ENCODE results near the gene NDUFS7. TPM values are rescaled to one million over a fixed set of nuclear protein-coding genes. Genes with fewer than 3 reads are reported as not detected.

NDUFS7 gene
- polyA plus RNA-seq, 1 experiment = 59.6 TPM

DNA sequence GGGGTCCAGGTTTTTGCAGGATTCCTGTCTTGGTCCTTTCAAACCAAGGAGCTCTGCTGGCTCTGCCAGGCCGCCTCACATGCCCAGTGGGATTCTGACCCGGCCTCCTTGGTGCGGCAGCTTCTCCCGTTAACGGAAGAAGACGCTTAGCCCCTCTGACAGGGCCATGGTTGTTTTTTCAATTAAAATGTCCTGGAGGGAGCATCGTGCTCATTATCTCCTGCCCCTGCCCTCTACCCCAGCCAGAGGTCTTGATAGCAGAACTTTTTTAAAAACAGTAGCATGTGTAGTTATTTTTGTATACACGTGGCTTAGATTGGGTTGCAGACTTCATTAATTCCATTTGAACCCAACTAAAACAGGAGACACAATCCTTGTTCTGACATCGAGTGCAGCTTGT, 43.0 kb downstream of the NDUFS7 start:
- H3K4me3 ChIP-seq (ENCODE audit: low read depth, low read length) = no peak overlapping the region
- H3K27me3 ChIP-seq (ENCODE audit: control insufficient read depth, insufficient read depth, low read length) = no peaks in the 10 kb centered on the region
- ChIA-PET POLR2A (no interaction called here), CTCF (interaction anchor here (1.1 to 1.4 kb wide), 2 partner anchors 11 to 18 kb away, joined by 3 to 6 read pairs; no protein-coding TSS in a partner anchor)
- TF ChIP-seq, protein P1, sequence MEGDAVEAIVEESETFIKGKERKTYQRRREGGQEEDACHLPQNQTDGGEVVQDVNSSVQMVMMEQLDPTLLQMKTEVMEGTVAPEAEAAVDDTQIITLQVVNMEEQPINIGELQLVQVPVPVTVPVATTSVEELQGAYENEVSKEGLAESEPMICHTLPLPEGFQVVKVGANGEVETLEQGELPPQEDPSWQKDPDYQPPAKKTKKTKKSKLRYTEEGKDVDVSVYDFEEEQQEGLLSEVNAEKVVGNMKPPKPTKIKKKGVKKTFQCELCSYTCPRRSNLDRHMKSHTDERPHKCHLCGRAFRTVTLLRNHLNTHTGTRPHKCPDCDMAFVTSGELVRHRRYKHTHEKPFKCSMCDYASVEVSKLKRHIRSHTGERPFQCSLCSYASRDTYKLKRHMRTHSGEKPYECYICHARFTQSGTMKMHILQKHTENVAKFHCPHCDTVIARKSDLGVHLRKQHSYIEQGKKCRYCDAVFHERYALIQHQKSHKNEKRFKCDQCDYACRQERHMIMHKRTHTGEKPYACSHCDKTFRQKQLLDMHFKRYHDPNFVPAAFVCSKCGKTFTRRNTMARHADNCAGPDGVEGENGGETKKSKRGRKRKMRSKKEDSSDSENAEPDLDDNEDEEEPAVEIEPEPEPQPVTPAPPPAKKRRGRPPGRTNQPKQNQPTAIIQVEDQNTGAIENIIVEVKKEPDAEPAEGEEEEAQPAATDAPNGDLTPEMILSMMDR (IDR thresholded peaks at IDR 0.05; ENCODE audit: insufficient read depth, low read depth, low read length) = no peak
- DNase-seq (ENCODE audit: low read depth) = no peak
- H3K36me3 ChIP-seq (ENCODE audit: control insufficient read depth, insufficient read depth, low read length) = peaks cover 47% of the 10 kb centered on the region

DNA sequence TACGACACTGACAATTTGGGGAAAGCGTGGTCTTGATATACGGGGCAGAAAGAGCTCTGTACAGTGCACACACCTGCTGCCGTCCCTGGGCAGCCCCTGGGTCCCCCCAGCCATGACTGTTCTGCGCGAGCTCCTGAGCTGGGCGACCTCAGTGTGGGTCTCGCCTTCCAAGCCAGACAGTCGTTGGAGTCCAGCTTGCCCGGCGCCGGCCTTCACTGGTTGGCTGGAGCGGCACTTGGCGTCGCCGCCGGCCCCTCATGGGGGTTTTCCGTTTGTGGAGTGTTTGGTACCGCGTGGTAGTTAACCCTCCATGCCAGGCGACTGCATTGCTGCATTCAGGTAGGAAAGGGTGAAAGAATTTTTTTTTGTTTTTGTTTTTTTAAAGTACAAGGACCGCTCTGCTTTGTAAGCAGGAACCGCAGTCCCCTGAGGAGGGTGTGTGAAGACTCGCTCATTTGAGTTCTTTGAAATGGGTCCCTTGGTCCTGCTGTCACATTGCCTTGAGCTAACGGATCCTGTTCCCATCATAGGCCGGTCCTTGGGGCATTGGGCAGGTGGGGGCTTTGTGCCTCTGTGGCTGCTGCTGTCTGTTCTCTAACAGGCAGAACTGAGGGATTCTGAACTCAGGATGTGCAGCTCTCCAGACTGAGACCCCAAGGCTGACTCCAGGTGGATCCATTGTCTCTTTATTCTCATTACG, 43.7 kb downstream of the NDUFS7 start:
- Histone ChIP-seq H3K36me3 (ENCODE audit: control insufficient read depth, insufficient read depth, low read length) (peaks cover 48% of the 10 kb centered on the region), H3K27me3 (ENCODE audit: control insufficient read depth, insufficient read depth, low read length) (no peaks in the 10 kb centered on the region), H3K4me3 (ENCODE audit: low read depth, low read length) (no peak overlapping the region)
- POLR2A ChIA-PET = no interaction called here
- CTCF ChIA-PET = interaction anchor here (1.0 to 1.4 kb wide), 3 partner anchors 10 to 18 kb away, joined by 3 to 6 read pairs (median 4); no protein-coding TSS in a partner anchor
- TF ChIP-seq, protein P1 (IDR thresholded peaks at IDR 0.05; ENCODE audit: insufficient read depth, low read depth, low read length) = no peak
- no peak for DNase-seq (ENCODE audit: low read depth)

DNA sequence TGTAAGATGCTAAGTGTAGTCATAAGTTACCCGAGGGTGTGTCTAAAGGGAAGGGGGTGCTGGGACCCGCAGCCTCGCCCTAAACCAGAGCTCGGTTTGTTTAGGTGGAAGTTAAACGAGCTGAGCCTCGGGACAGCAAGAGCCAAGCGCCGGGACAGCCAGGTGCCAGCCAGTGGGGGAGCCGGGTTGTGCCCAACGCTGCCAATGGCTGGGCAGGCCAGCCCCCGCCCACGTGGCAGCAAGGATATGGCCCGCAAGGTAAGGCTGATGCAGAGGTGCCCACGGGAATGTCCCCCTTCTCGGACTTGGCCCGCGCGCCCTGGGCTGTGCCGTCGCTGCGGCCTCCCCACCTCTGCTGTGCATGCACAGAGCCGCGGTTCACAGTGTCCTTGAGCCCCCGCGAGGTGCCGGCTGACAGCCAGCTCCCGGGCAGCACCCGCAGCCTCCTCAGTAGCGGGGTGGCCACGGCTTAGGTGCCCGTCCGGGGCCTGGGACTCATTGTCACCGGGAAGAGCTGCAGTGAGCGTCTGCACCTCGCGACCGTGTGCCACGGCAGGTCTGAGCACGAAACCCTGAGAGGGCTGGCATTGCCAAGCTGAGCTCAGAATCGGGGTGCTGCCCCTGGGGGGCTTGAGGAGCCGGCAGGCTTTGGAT, 45.2 kb downstream of the NDUFS7 start:
- ChIA-PET CTCF (no interaction called here), POLR2A (no interaction called here)
- Histone ChIP-seq H3K27me3 (ENCODE audit: control insufficient read depth, insufficient read depth, low read length) (no peaks in the 10 kb centered on the region), H3K4me3 (ENCODE audit: low read depth, low read length) (no peak overlapping the region), H3K36me3 (ENCODE audit: control insufficient read depth, insufficient read depth, low read length) (peaks cover 52% of the 10 kb centered on the region)
- no peak for DNase-seq (ENCODE audit: low read depth)
- TF ChIP-seq, protein P1 (IDR thresholded peaks at IDR 0.05; ENCODE audit: insufficient read depth, low read depth, low read length) = no peak

DNA sequence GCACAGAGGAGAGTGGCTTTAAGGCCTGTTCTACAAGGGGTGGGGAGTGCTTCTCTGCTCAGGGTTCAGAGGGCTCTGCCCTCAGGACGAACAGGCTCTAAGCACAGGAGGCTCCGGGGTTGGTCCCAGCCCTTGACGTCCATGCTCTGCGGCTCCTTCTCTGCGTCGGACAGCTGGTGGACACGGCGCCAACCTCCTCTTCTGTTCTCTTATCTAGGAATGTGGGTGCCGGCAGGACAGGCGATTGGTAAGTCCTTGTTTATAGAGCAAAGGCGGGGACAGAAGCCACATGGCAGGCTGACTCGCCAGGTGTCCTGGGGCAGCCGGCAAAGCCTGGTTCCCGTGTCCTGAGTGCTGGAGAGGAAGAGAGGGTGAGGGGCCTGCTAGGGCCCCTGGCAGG, 46.0 kb downstream of the NDUFS7 start:
- Histone ChIP-seq H3K36me3 (ENCODE audit: control insufficient read depth, insufficient read depth, low read length) (peaks cover 55% of the 10 kb centered on the region), H3K4me3 (ENCODE audit: low read depth, low read length) (no peak overlapping the region), H3K27me3 (ENCODE audit: control insufficient read depth, insufficient read depth, low read length) (no peaks in the 10 kb centered on the region)
- TF ChIP-seq, protein P1 (IDR thresholded peaks at IDR 0.05; ENCODE audit: insufficient read depth, low read depth, low read length) = no peak
- POLR2A ChIA-PET = no interaction called here
- CTCF ChIA-PET = interaction anchor here (0.6 kb wide), 1 partner anchor 11 kb away, joined by 3 read pairs; no protein-coding TSS in a partner anchor
- DNase-seq (ENCODE audit: low read depth) = no peak

DNA sequence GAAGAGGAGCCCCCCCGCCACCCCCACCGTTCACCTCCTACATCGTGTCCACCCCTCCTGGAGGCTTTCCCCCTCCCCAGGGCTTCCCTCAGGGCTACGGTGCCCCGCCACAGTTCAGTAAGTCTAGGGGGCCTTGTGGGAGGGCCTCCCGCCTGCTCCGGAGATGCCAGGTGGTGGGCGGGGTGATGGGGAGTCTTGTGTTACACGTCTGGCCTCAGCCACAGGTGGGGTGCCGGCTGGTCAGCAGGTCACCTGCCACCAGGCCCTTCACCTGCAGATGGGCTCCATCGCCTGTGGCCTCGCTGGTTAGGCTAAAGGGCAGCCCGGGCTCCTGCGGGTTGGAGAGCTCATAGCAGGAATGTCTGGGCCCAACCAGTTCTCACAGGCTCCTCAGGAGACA, 46.5 kb downstream of the NDUFS7 start:
- no peak for DNase-seq (ENCODE audit: low read depth)
- CTCF ChIA-PET = interaction anchor here (0.6 kb wide), 1 partner anchor 11 kb away, joined by 3 read pairs; no protein-coding TSS in a partner anchor
- POLR2A ChIA-PET = no interaction called here
- Histone ChIP-seq H3K27me3 (ENCODE audit: control insufficient read depth, insufficient read depth, low read length) (no peaks in the 10 kb centered on the region), H3K36me3 (ENCODE audit: control insufficient read depth, insufficient read depth, low read length) (peaks cover 54% of the 10 kb centered on the region), H3K4me3 (ENCODE audit: low read depth, low read length) (no peak overlapping the region)
- TF ChIP-seq, protein P1 (IDR thresholded peaks at IDR 0.05; ENCODE audit: insufficient read depth, low read depth, low read length) = no peak
